ENCODE data around the gene NPHP1.
"Not testable (repeated sequence)": the region's sequence is repeated elsewhere in the genome, so short reads cannot be mapped to it uniquely, and the experiment has no call there.

NPHP1 gene

GRCh38 chr2:110101901-110102803 is 102.7 kb downstream of the NPHP1 start:
- no peak for DNase-seq

GRCh38 chr2:110101280-110101844 is 103.5 kb downstream of the NPHP1 start:
- DNase-seq = no peak

GRCh38 chr2:110100880-110101279 is 103.9 kb downstream of the NPHP1 start:
- not testable (repeated sequence) for DNase-seq

- no peak for DNase-seq
Observed at GRCh38 chr2:110100480-110100879, 104.3 kb downstream of the NPHP1 start.

GRCh38 chr2:110099471-110100225 is 105.2 kb downstream of the NPHP1 start:
- no peak for DNase-seq

GRCh38 chr2:110099038-110099425 is 105.8 kb downstream of the NPHP1 start:
- no peak for DNase-seq

- no peak for DNase-seq
Observed at GRCh38 chr2:110097506-110098220, 107.2 kb downstream of the NPHP1 start.

- DNase-seq = no peak
Observed at GRCh38 chr2:110095994-110096633, 108.7 kb downstream of the NPHP1 start.

GRCh38 chr2:110094884-110095534 is 109.8 kb downstream of the NPHP1 start:
- not testable (repeated sequence) for DNase-seq

GRCh38 chr2:110093924-110094323 is 110.9 kb downstream of the NPHP1 start:
- not testable (repeated sequence) for DNase-seq

- DNase-seq = not testable (repeated sequence)
Observed at GRCh38 chr2:110090164-110090563, 114.6 kb downstream of the NPHP1 start.

GRCh38 chr2:110083757-110084156 is 121.1 kb downstream of the NPHP1 start:
- DNase-seq = not testable (repeated sequence)

- not testable (repeated sequence) for DNase-seq
Observed at GRCh38 chr2:110083162-110083561, 121.7 kb downstream of the NPHP1 start.

- DNase-seq = not testable (repeated sequence)
Observed at GRCh38 chr2:110078104-110078503, 126.7 kb downstream of the NPHP1 start.

GRCh38 chr2:110075896-110076295 is 128.9 kb downstream of the NPHP1 start:
- not testable (repeated sequence) for DNase-seq

All from AML-193 (cell line).